22Rv1 (cell line): ENCODE measurements around the gene LYRM9.
"Not testable (repeated sequence)": the region's sequence is repeated elsewhere in the genome, so short reads cannot be mapped to it uniquely, and the experiment has no call there.

Experiments used
- H3K27ac ChIP-seq: fragments of 450-650 bp; 2 replicates; pipeline ENCODE4 v1.5.1; 2017
- CTCF ChIP-seq: fragments of 450-650 bp; IDR thresholded peaks from 2 replicates; pipeline ENCODE4 v1.5.1; 2017; ENCODE audit warnings: mild to moderate bottlenecking
- ZFX ChIP-seq: fragments of 450-650 bp; IDR thresholded peaks from 2 replicates; pipeline ENCODE4 v1.6.1; 2017; ENCODE audit warnings: antibody characterized with exemption, borderline replicate concordance

LYRM9 gene

GRCh38 chr17:27858621-27859305 lies 34.4 kb downstream of the LYRM9 start:
- TF ChIP-seq ZFX (no peak), CTCF (no peak)
- no peak overlapping the region for H3K27ac ChIP-seq

GRCh38 chr17:27856676-27857432 lies 36.3 kb downstream of the LYRM9 start:
- no peak for TF ChIP-seq ZFX
- no peak for TF ChIP-seq CTCF
- H3K27ac ChIP-seq: no peak overlapping the region

DNA sequence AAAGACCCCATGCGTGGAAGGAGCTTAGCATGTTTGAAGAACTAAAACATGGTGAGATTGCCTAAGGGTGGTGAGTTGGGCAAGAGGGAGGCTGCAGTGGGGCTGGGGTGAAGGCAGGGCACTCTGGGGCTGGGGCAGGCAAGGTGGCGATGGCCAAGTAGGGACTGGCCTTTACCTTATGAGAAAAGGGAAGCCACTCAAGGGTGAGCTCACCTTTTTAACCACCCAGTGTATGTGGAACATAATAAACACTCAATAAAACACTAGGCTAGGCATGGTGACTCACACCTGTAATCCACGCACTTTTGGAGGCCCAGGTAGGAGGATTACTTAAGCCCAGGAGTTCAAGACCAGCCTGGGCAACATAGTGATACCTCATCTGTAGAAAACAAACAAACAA lies 37.7 kb downstream of the LYRM9 start:
- TF ChIP-seq CTCF (no peak), ZFX (no peak)
- no peak overlapping the region for H3K27ac ChIP-seq

GRCh38 chr17:27854163-27854562 lies 39.0 kb downstream of the LYRM9 start:
- TF ChIP-seq ZFX: no peak
- TF ChIP-seq CTCF: no peak
- no peak overlapping the region for H3K27ac ChIP-seq

- no peak for TF ChIP-seq ZFX
- no peak for TF ChIP-seq CTCF
- no peak overlapping the region for H3K27ac ChIP-seq
Measured at GRCh38 chr17:27853091-27853490, 40.1 kb downstream of the LYRM9 start.

DNA sequence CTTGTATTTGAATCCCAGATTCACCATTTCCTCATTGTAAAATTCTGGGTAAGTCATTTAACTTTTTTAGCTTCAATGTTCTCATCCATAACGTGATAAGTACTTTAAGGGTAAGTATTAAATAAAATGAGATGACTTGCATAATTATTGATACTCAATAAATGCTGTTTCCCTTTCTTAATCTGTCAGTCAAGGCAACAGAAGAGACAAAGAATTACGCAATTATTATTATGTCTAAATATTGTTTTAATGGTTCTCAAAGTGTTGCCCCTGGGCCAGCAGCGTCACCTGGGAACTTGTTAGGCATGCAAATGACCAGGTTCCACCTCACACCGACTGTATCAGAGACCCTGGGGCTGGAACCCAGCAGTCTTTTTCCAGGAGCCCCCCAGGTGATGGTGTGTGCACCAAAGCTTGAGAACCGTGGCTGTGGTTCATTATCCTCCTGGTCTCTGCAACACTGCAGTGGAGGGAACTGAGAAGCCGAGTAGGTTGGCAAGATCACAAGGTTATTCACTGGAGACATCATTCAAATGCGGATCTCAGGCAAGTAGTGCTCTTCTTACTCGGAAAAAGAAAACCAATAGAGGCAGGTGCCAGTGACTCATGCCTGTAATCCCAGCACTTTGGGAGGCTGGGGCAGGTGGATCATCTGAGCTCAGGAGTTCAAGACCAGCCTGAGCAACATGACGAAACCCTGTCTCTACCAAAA lies 43.5 kb downstream of the LYRM9 start:
- H3K27ac ChIP-seq: no peak overlapping the region
- TF ChIP-seq CTCF: no peak
- TF ChIP-seq ZFX: no peak

DNA sequence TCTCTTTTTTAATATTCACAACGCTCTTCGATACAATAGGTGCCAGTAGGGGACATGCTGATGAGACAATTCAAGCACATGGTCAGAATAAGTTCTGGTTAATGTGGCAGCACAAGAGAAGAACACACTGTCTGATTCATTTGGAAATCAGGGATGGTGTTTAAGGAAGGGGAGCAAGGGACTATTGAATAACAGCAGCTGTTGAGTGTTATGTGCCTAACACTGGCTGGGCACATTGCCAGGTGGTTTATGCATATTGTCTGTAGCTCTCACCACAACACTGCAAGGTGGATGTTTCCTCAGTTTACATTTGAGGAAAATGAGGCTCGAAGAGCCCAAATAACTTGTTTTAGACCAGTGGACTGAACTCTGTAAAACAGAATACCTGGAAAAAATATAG lies 44.2 kb downstream of the LYRM9 start:
- TF ChIP-seq CTCF (no peak), ZFX (no peak)

GRCh38 chr17:27846808-27847307 lies 46.3 kb downstream of the LYRM9 start:
- H3K27ac ChIP-seq: not testable (repeated sequence)

More for the DNA sequence above, 44.2 kb downstream of the LYRM9 start:
- H3K27ac ChIP-seq: no peak overlapping the region
